Upper lobe of left lung (tissue), 6 donors: ENCODE results near the gene TNS4. TPM values are rescaled to one million over a fixed set of nuclear protein-coding genes. Genes with fewer than 3 reads are reported as not detected.

Source experiments
- ATAC-seq, 2 donors: fragments of 200-7000 bp; cut with Tn5 transposase; one replicate each; pipeline ENCODE4 v1.9.1; 2022; ENCODE audit warnings: mild to moderate bottlenecking in 2 of 2, moderate library complexity in 2 of 2; ENCODE audit not compliant: low FRiP score in 2 of 2
- DNase-seq, 2 donors: peaks; one replicate each; pipeline ENCODE4 v3.0.0-alpha.2; 2019 to 2020
- H3K27ac ChIP-seq, 4 donors: fragments of 200-600 bp; sonication (generic); one replicate each; pipeline ENCODE4 v1.5.1; 2016 to 2019
- H3K27me3 ChIP-seq, 4 donors: fragments of 200-600 bp; sonication (generic); one replicate each; pipeline ENCODE4 v1.5.1; 2017 to 2019
- H3K36me3 ChIP-seq, 4 donors: fragments of 200-600 bp; sonication (generic); one replicate each; pipeline ENCODE4 v1.5.1; 2016 to 2019
- H3K4me1 ChIP-seq, 4 donors: fragments of 200-600 bp; sonication (generic); one replicate each; pipeline ENCODE4 v1.5.1; 2018 to 2019
- H3K4me3 ChIP-seq, 4 donors: fragments of 200-600 bp; sonication (generic); one replicate each; pipeline ENCODE4 v1.5.1; 2017 to 2019; ENCODE audit warnings: mild to moderate bottlenecking in 2 of 4, moderate library complexity in 1 of 4
- H3K9me3 ChIP-seq, 4 donors: fragments of 200-600 bp; sonication (generic); one replicate each; pipeline ENCODE4 v1.5.1; 2018 to 2019
- CTCF ChIP-seq, 6 experiments: fragments of 450-650 bp in 4 of 6; fragments of 200-600 bp in 2 of 6; sonication (generic) in 2 of 6; IDR thresholded peaks; one replicate each; pipeline ENCODE4 v1.5.1; 2016 to 2019; ENCODE audit warnings: antibody characterized with exemption in 6 of 6
- EP300 ChIP-seq, 4 donors: sonication (generic); formaldehyde crosslinking; IDR thresholded peaks; one replicate each; pipeline ENCODE4 v1.5.1; 2017; ENCODE audit warnings: antibody characterized with exemption in 4 of 4, control low read depth in 2 of 4
- POLR2A ChIP-seq, 4 donors: fragments of 450-650 bp; IDR thresholded peaks; one replicate each; pipeline ENCODE4 v1.5.1; 2016 to 2017; ENCODE audit warnings: antibody characterized with exemption in 4 of 4, mild to moderate bottlenecking in 2 of 4
- POLR2AphosphoS5 ChIP-seq, 2 donors: sonication (generic); formaldehyde crosslinking; IDR thresholded peaks; one replicate each; pipeline ENCODE4 v1.5.1; 2017; ENCODE audit warnings: antibody characterized with exemption in 2 of 2
- WGBS, 2 donors: methylation state at CpG; one replicate each; pipeline ENCODE4 v1.1.5; 2017 to 2018; 5-methylcytosine and 5-hydroxymethylcytosine counted together
- total RNA-seq, 6 donors: library from RNA; depleted of rRNA in 4 of 6; stranded (reverse); fragments of >200 nt in 4 of 6; gene quantifications; one replicate each; pipeline versions ENCODE4 v1.1.0 to v1.2.1, GENCODE V29; 2016 to 2021
- donor health status: DM: no; HTN: no; CAD: no; lungs with moderate emphysema.
- donor health status: DM: no; HTN: yes; CAD: no; lungs with severe emphysema.

Gene TNS4
- total RNA-seq, 6 donors from 2014 or later, result 0.54 to 5.1 (median 1.1) TPM; not detected in 1

GRCh38 chr17:40431231-40431602, 70.2 kb downstream of the TNS4 start:
- H3K9me3 ChIP-seq, result no peaks in the 10 kb centered on the region
- DNase-seq (no peak), ATAC-seq (no peak)
- H3K27me3 ChIP-seq, result no peaks in the 10 kb centered on the region
- no peak overlapping the region for H3K27ac ChIP-seq
- H3K4me3 ChIP-seq, result no peak overlapping the region
- WGBS, 2 donors, result 90 to 94% methylated on average over 3 of the region's 3 CpGs
- H3K4me1 ChIP-seq, result peaks cover 0 to 3% (median 1%) of the 10 kb centered on the region in 4 donors
- TF ChIP-seq POLR2AphosphoS5 (IDR thresholded peaks at IDR 0.05) (no peak), POLR2A (IDR thresholded peaks at IDR 0.05) (no peak), CTCF (IDR thresholded peaks at IDR 0.05) (no peak), EP300 (IDR thresholded peaks at IDR 0.05) (no peak)
- no peaks in the 10 kb centered on the region for H3K36me3 ChIP-seq

GRCh38 chr17:40430272-40431230, 70.9 kb downstream of the TNS4 start:
- H3K27me3 ChIP-seq, result no peaks in the 10 kb centered on the region
- H3K36me3 ChIP-seq, result no peaks in the 10 kb centered on the region
- DNase-seq (no peak), ATAC-seq (no peak)
- H3K4me3 ChIP-seq, result no peak overlapping the region
- TF ChIP-seq EP300 (IDR thresholded peaks at IDR 0.05) (no peak), POLR2AphosphoS5 (IDR thresholded peaks at IDR 0.05) (no peak), POLR2A (IDR thresholded peaks at IDR 0.05) (no peak), CTCF (IDR thresholded peaks at IDR 0.05) (no peak)
- 93 to 95% methylated on average over 10 of the region's 10 CpGs for WGBS, 2 donors
- peaks cover 0 to 3% (median 1%) of the 10 kb centered on the region in 4 donors for H3K4me1 ChIP-seq
- H3K9me3 ChIP-seq, result no peaks in the 10 kb centered on the region
- H3K27ac ChIP-seq, result no peak overlapping the region

DNA sequence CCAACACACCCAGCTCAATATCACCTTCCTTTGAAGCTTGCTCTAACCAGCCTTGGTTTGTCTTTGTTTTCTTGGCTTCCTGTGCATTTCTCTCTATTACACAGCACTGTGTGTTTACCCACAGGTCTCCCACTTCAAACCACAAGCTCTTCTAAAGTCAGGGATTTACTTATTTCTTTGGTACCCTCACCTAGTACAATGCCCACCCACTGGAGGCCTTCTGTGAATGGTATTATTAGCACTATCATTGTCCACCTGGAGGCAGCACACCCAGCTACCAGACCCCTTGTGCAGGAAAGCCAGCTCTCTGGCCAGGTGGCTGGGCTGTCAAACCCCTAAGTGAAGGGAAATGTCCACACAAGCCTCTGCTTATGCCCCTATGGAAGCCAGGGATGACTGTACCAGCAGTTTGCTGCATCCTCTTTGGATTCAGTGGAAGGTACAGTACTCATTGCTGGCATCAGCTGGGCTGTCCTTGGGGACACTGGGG, 74.4 kb downstream of the TNS4 start:
- Histone ChIP-seq H3K27ac (no peak overlapping the region), H3K4me1 (peaks cover 0 to 8% (median 2%) of the 10 kb centered on the region in 4 donors), H3K9me3 (no peaks in the 10 kb centered on the region), H3K36me3 (no peaks in the 10 kb centered on the region), H3K4me3 (no peak overlapping the region), H3K27me3 (no peaks in the 10 kb centered on the region)
- no peak for ATAC-seq
- TF ChIP-seq POLR2AphosphoS5 (IDR thresholded peaks at IDR 0.05) (no peak), CTCF (IDR thresholded peaks at IDR 0.05) (no peak), POLR2A (IDR thresholded peaks at IDR 0.05) (no peak), EP300 (IDR thresholded peaks at IDR 0.05) (no peak)
- DNase-seq, result no peak

Other genes starting within 250 kb of the TNS4 start
- gene CDC6, start 213.7 kb downstream of the TNS4 start, total RNA-seq, result 1 to 10 TPM; 1.1 to 5.1 (median 2.3) TPM
- gene RARA, start 192.4 kb downstream of the TNS4 start, total RNA-seq, result 10 to 100 TPM; 45.7 to 95.6 (median 85.9) TPM
- gene GJD3, start 136.9 kb downstream of the TNS4 start, total RNA-seq, result 1 to 10 TPM in 4 of 6 donors, not detected in 2; 1.7 to 8.4 (median 4.5) TPM
- 10 to 100 TPM in 2 of 6 donors, 1 to 10 TPM in 3, under 1 TPM in 1; under 0.01 to 14.5 (median 6.2) TPM for gene TOP2A, start 83.7 kb downstream of the TNS4 start, total RNA-seq
- 100 to 1,000 TPM in 4 of 6 donors, 10 to 100 TPM in 2; 80.7 to 524 (median 169) TPM for gene IGFBP4, start 58.2 kb downstream of the TNS4 start, total RNA-seq
- 1 to 10 TPM in 3 of 6 donors, under 1 TPM in 1, not detected in 2; 0.30 to 2.8 (median 1.4) TPM for gene CCR7, start 63.8 kb upstream of the TNS4 start, total RNA-seq
- gene SMARCE1, start 146.2 kb upstream of the TNS4 start, total RNA-seq, result 10 to 100 TPM; 39.8 to 91.4 (median 65.8) TPM
- gene KRT222, start 163.6 kb upstream of the TNS4 start, total RNA-seq, result 1 to 10 TPM in 1 of 6 donors, under 1 TPM in 1, not detected in 4; 0.86 to 1.2 TPM
- gene KRT24, start 202.1 kb upstream of the TNS4 start, total RNA-seq, result not detected